WTC11 (cell line): ENCODE measurements around the gene CDC23. TPM values are rescaled to one million over a fixed set of nuclear protein-coding genes. Genes with fewer than 3 reads are reported as not detected.

Experiments used
- ATAC-seq: fragments of 200-7000 bp; cut with Tn5 transposase; 2 replicates; pipeline ENCODE4 v1.10.0; 2021; ENCODE audit warnings: mild to moderate bottlenecking, moderate library complexity
- CTCF ChIA-PET: fragments of 300-600 bp; sonication (Branson Sonifier 250); formaldehyde crosslinking; loops from one replicate; lab custom pipeline; 2021; ENCODE audit warnings: antibody characterized with exemption; lab: Charles Lee
- POLR2A ChIA-PET: fragments of 350-600 bp; sonication (Branson Sonifier 250); formaldehyde crosslinking; loops from one replicate; lab custom pipeline; 2021; ENCODE audit warnings: antibody characterized with exemption; lab: Charles Lee
- DNase-seq: peaks from one replicate; pipeline ENCODE4 v3.0.0; 2021; ENCODE audit warnings: low spot score
- H3K27ac Mint-ChIP-seq: 2 replicates; pipeline ENCODE4 v1.8.0; 2021; ENCODE audit warnings: mixed read lengths
- H3K27me3 Mint-ChIP-seq: 2 replicates; pipeline ENCODE4 v1.8.0; 2021; ENCODE audit warnings: low read depth, mild to moderate bottlenecking, moderate library complexity, mixed read lengths
- H3K36me3 Mint-ChIP-seq: 2 replicates; pipeline ENCODE4 v1.8.0; 2021; ENCODE audit warnings: mixed read lengths
- H3K4me1 Mint-ChIP-seq: 2 replicates; pipeline ENCODE4 v1.8.0; 2022; ENCODE audit warnings: mixed read lengths
- H3K4me3 Mint-ChIP-seq: 2 replicates; pipeline ENCODE4 v1.8.0; 2021; ENCODE audit warnings: mild to moderate bottlenecking, moderate library complexity, mixed read lengths
- H3K9me3 Mint-ChIP-seq: 2 replicates; pipeline ENCODE4 v1.8.0; 2021; ENCODE audit warnings: mixed read lengths
- GABPB1 ChIP-seq: sonication (generic); formaldehyde crosslinking; IDR thresholded peaks from 2 replicates; pipeline ENCODE4 v1.8.1; 2023; ENCODE audit warnings: mild to moderate bottlenecking, missing genetic modification reagents
- GRHL2 ChIP-seq: fragments of 250-450 bp; sonication (Bioruptor Pico); IDR thresholded peaks from 2 replicates; pipeline ENCODE4 v1.8.0; 2022; ENCODE audit warnings: mild to moderate bottlenecking, moderate library complexity; ENCODE audit not compliant: insufficient replicate concordance, severe bottlenecking
- IRF2 ChIP-seq: sonication (generic); formaldehyde crosslinking; IDR thresholded peaks from 2 replicates; pipeline ENCODE4 v1.8.0; 2022; ENCODE audit warnings: low read depth, missing genetic modification reagents, borderline replicate concordance
- SMAD4 ChIP-seq: sonication (generic); formaldehyde crosslinking; IDR thresholded peaks from 2 replicates; pipeline ENCODE4 v1.8.0; 2022; ENCODE audit warnings: mild to moderate bottlenecking, missing genetic modification reagents
- SP1 ChIP-seq: sonication (generic); formaldehyde crosslinking; conservative IDR thresholded peaks from 2 replicates; pipeline ENCODE4 v1.8.1; 2022; ENCODE audit warnings: missing genetic modification reagents
- ZBTB21 ChIP-seq: sonication (generic); formaldehyde crosslinking; IDR thresholded peaks from 2 replicates; pipeline ENCODE4 v1.8.1; 2023; ENCODE audit warnings: mild to moderate bottlenecking, missing genetic modification reagents, borderline replicate concordance
- ZNF138 ChIP-seq: sonication (generic); formaldehyde crosslinking; conservative IDR thresholded peaks from 2 replicates; pipeline ENCODE4 v1.8.1; 2022; ENCODE audit warnings: mild to moderate bottlenecking, moderate library complexity, missing genetic modification reagents
- ZNF671 ChIP-seq: fragments of 250-450 bp; sonication (Bioruptor Pico); IDR thresholded peaks from 2 replicates; pipeline ENCODE4 v1.8.0; 2021; ENCODE audit warnings: mild to moderate bottlenecking
- total RNA-seq: library from RNA; stranded (reverse); gene quantifications from 3 replicates; pipeline ENCODE4 v1.2.3, GENCODE V29; 2021
- TF ChIP-seq, protein P1 (sequence below): fragments of 250-450 bp; sonication (Bioruptor Pico); IDR thresholded peaks from 2 replicates; pipeline ENCODE4 v1.9.0; 2021; ENCODE audit warnings: mild to moderate bottlenecking
- TF ChIP-seq, protein P2 (sequence below): sonication (generic); formaldehyde crosslinking; conservative IDR thresholded peaks from 2 replicates; pipeline ENCODE4 v1.8.1; 2023; ENCODE audit warnings: mild to moderate bottlenecking, low read depth, missing genetic modification reagents, moderate library complexity
- TF ChIP-seq, protein P3 (sequence below): sonication (generic); formaldehyde crosslinking; IDR thresholded peaks from 2 replicates; pipeline ENCODE4 v1.8.1; 2023; ENCODE audit warnings: mild to moderate bottlenecking, missing genetic modification reagents, moderate library complexity
- TF ChIP-seq, protein P4 (sequence below): sonication (generic); formaldehyde crosslinking; IDR thresholded peaks from 2 replicates; pipeline ENCODE4 v1.8.1; 2022; ENCODE audit warnings: low read depth, mild to moderate bottlenecking, moderate library complexity, missing genetic modification reagents, borderline replicate concordance
- TF ChIP-seq, protein P5 (sequence below): sonication (generic); formaldehyde crosslinking; IDR thresholded peaks from 2 replicates; pipeline ENCODE4 v1.8.1; 2023; ENCODE audit warnings: mild to moderate bottlenecking, missing genetic modification reagents

The CDC23 gene
- total RNA-seq, 1 experiment from 2014 or later, result 43.8 TPM

DNA sequence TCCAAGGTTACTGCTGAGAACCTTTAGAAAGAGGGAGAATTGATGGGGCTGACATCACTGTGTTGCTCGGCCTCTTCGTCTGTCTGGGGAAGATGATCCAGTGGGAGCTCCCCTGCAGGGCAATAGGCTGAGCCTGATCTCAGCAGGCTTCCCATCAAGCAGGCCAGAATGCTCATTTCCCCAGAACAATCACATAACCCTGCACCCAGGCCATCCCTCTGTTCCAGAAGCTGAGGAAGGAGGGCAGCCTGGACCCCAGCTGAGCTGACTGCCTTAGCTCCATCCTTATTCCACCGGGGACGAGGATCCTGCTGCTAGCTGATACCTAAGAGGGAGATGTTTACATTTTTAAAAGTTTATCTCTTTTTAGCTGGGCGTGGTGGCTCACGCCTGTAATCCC is 11.6 kb upstream of the CDC23 start (continued):
- TF ChIP-seq, protein P1, sequence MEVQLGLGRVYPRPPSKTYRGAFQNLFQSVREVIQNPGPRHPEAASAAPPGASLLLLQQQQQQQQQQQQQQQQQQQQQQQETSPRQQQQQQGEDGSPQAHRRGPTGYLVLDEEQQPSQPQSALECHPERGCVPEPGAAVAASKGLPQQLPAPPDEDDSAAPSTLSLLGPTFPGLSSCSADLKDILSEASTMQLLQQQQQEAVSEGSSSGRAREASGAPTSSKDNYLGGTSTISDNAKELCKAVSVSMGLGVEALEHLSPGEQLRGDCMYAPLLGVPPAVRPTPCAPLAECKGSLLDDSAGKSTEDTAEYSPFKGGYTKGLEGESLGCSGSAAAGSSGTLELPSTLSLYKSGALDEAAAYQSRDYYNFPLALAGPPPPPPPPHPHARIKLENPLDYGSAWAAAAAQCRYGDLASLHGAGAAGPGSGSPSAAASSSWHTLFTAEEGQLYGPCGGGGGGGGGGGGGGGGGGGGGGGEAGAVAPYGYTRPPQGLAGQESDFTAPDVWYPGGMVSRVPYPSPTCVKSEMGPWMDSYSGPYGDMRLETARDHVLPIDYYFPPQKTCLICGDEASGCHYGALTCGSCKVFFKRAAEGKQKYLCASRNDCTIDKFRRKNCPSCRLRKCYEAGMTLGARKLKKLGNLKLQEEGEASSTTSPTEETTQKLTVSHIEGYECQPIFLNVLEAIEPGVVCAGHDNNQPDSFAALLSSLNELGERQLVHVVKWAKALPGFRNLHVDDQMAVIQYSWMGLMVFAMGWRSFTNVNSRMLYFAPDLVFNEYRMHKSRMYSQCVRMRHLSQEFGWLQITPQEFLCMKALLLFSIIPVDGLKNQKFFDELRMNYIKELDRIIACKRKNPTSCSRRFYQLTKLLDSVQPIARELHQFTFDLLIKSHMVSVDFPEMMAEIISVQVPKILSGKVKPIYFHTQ (CRISPR knock-in tag), result no peak
- TF ChIP-seq, protein P2, sequence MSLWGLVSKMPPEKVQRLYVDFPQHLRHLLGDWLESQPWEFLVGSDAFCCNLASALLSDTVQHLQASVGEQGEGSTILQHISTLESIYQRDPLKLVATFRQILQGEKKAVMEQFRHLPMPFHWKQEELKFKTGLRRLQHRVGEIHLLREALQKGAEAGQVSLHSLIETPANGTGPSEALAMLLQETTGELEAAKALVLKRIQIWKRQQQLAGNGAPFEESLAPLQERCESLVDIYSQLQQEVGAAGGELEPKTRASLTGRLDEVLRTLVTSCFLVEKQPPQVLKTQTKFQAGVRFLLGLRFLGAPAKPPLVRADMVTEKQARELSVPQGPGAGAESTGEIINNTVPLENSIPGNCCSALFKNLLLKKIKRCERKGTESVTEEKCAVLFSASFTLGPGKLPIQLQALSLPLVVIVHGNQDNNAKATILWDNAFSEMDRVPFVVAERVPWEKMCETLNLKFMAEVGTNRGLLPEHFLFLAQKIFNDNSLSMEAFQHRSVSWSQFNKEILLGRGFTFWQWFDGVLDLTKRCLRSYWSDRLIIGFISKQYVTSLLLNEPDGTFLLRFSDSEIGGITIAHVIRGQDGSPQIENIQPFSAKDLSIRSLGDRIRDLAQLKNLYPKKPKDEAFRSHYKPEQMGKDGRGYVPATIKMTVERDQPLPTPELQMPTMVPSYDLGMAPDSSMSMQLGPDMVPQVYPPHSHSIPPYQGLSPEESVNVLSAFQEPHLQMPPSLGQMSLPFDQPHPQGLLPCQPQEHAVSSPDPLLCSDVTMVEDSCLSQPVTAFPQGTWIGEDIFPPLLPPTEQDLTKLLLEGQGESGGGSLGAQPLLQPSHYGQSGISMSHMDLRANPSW (CRISPR knock-in tag), result no peak

DNA sequence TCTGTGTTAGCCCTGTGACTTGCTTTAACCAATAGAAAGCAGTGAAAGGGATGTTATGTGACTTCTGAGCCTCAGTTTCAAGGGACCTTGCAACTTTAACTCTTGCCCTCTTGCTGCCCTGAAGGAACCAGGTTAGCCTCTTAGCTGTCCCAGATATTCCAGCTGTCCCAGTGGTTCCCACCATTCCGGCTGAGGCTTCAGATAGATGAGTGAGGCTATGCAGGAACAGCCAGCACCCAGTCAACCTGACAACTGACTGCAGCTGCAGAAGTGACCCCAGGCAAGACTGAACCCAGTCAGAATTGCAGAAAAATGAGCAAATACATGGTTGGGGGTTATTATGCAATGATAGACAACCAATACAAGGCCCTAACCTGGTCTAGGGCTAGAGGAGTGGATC is 10.4 kb upstream of the CDC23 start:
- POLR2A ChIA-PET, result interaction anchor here (1.0 to 1.4 kb wide), 2 partner anchors 10 to 51 kb away, joined by 4 to 5 read pairs; partner anchors contain the start of genes CDC23 and GFRA3
- ATAC-seq, result no peak

DNA sequence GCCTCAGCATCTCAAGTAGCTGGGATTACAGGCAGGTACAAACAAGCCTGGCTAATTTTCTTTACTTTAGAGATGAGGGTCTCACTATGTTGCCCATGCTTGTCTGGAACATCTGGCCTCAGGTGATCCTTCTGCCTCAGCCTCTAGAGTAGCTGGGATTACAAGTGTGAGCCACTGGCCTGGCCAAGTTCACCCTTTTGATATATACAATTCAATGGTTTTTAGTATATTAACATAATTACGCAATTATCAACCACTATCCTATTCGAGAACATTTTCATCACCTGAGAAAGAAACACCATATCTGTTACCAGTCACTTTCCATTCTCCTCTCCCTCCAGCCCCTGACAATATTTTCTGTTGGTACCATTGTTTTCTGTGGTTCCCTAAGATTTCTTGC is 3.7 kb upstream of the CDC23 start:
- no peak for ATAC-seq
- POLR2A ChIA-PET, result no interaction called here
- CTCF ChIA-PET, result interaction anchor here (4.8 kb wide), 1 partner anchor 136 kb away, joined by 63 read pairs; the partner anchor contains the start of gene KDM3B
- DNase-seq, result no peak
- Mint-ChIP-seq H3K4me1 (peaks cover 5% of the 10 kb centered on the region; the same call in 1 of the 2 replicates), H3K27ac (no peak overlapping the region), H3K27me3 (no peaks in the 10 kb centered on the region; the same call in none of the 2 replicates), H3K36me3 (peaks cover 9% of the 10 kb centered on the region), H3K4me3 (no peak overlapping the region), H3K9me3 (peaks cover 13% of the 10 kb centered on the region)
- no peak for TF ChIP-seq SMAD4
- TF ChIP-seq, protein P3, sequence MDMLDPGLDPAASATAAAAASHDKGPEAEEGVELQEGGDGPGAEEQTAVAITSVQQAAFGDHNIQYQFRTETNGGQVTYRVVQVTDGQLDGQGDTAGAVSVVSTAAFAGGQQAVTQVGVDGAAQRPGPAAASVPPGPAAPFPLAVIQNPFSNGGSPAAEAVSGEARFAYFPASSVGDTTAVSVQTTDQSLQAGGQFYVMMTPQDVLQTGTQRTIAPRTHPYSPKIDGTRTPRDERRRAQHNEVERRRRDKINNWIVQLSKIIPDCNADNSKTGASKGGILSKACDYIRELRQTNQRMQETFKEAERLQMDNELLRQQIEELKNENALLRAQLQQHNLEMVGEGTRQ (CRISPR knock-in tag), result no peak
- TF ChIP-seq, protein P4, sequence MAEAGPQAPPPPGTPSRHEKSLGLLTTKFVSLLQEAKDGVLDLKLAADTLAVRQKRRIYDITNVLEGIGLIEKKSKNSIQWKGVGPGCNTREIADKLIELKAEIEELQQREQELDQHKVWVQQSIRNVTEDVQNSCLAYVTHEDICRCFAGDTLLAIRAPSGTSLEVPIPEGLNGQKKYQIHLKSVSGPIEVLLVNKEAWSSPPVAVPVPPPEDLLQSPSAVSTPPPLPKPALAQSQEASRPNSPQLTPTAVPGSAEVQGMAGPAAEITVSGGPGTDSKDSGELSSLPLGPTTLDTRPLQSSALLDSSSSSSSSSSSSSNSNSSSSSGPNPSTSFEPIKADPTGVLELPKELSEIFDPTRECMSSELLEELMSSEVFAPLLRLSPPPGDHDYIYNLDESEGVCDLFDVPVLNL (CRISPR knock-in tag), result no peak
- no peak for TF ChIP-seq GABPB1 (CRISPR knock-in tag)
- no peak for TF ChIP-seq ZNF671 (CRISPR knock-in tag)
- no peak for TF ChIP-seq SP1 (CRISPR knock-in tag)
- TF ChIP-seq, protein P5, sequence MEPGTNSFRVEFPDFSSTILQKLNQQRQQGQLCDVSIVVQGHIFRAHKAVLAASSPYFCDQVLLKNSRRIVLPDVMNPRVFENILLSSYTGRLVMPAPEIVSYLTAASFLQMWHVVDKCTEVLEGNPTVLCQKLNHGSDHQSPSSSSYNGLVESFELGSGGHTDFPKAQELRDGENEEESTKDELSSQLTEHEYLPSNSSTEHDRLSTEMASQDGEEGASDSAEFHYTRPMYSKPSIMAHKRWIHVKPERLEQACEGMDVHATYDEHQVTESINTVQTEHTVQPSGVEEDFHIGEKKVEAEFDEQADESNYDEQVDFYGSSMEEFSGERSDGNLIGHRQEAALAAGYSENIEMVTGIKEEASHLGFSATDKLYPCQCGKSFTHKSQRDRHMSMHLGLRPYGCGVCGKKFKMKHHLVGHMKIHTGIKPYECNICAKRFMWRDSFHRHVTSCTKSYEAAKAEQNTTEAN, result no peak
- no peak for TF ChIP-seq ZBTB21 (CRISPR knock-in tag)
- TF ChIP-seq IRF2, result no peak

More for the DNA sequence above, 10.4 kb upstream of the CDC23 start:
- Mint-ChIP-seq H3K27me3 (peaks cover 2% of the 10 kb centered on the region), H3K36me3 (peaks cover 7% of the 10 kb centered on the region), H3K27ac (no peak overlapping the region)
- CTCF ChIA-PET, result interaction anchor here (0.5 to 2.8 kb wide), 7 partner anchors 10 to 201 kb away, joined by 3 to 26 read pairs (median 3); partner anchors contain the start of genes CDC23 and KDM3B
- TF ChIP-seq GRHL2 (CRISPR knock-in tag) (no peak), ZNF138 (CRISPR knock-in tag) (no peak), ZBTB21 (CRISPR knock-in tag) (no peak)
- TF ChIP-seq, protein P2 (CRISPR knock-in tag), result no peak
- TF ChIP-seq, all 79 proteins: peak for 0
- DNase-seq, result no peak
- Mint-ChIP-seq H3K9me3 (peaks cover 20% of the 10 kb centered on the region), H3K4me1 (0 out of 2 replicates have a peak, but pooled peaks cover 3% of the 10 kb centered on the region), H3K4me3 (no peak overlapping the region)
